Measurements from ENCODE around the gene CFAP410. TPM values are rescaled to one million over a fixed set of nuclear protein-coding genes. Genes with fewer than 3 reads are reported as not detected.
"Not testable (repeated sequence)": the region's sequence is repeated elsewhere in the genome, so short reads cannot be mapped to it uniquely, and the experiment has no call there.

CFAP410 gene
- total RNA-seq, 1 experiment from 2014 or later: 33.4 TPM

DNA sequence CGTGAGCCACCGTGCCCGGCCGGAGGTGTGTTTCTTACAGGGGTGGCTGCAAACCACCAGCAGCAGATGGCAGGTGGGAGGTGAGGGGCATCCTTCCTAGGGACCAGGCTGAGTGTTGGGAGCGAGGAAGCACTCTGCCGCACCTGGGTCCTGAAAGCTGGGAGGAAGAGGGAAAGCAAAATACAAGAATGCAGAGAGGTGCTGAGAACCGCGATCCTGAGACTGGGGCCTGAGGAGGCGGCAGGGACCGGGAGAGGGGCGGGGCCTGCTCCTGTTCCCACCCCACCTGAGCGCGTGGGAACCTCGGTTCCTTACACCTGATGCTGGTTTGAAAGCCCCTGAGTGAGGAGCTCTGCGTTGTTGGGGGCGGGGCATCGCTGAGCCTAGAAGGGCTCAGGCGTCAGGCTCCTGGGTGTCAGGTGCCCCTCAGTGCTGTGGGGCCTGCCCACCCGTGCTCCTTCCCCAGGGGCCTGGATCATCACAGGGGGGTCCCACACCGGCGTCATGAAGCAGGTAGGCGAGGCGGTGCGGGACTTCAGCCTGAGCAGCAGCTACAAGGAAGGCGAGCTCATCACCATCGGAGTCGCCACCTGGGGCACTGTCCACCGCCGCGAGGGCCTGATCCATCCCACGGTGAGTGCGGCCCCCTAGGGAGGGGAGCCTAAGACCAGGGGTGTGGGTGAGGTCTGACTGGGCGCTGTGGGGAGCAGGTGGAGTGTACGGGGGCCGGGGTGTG lies 29.7 kb upstream of the CFAP410 start:
- DNase-seq (ENCODE audit: low read depth): no peak

DNA sequence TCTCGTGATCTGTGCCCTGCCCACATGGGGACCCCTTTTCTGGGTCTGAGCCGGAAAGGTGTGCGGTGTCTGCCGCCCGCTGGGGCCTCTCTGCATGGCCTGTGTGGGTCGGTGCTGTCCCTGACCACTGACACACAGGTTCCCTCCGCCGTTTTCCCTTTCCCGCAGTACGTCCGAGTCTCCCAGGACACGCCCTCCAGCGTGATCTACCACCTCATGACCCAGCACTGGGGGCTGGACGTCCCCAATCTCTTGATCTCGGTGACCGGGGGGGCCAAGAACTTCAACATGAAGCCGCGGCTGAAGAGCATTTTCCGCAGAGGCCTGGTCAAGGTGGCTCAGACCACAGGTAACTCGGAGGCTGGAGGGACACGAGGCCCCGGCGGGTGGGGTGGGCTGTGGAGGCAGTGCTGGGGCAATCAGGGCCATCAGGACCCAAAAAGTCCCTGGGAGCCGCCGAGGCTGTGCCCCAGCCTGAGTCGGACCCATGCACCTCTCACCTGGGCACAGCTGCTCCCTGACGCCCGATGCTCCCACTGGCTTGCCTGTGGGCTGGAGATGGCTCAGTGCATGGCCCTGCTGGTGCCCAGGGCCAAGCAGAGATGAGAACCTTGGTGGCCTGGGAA lies 27.5 kb upstream of the CFAP410 start:
- no peak for DNase-seq (ENCODE audit: low read depth)

DNA sequence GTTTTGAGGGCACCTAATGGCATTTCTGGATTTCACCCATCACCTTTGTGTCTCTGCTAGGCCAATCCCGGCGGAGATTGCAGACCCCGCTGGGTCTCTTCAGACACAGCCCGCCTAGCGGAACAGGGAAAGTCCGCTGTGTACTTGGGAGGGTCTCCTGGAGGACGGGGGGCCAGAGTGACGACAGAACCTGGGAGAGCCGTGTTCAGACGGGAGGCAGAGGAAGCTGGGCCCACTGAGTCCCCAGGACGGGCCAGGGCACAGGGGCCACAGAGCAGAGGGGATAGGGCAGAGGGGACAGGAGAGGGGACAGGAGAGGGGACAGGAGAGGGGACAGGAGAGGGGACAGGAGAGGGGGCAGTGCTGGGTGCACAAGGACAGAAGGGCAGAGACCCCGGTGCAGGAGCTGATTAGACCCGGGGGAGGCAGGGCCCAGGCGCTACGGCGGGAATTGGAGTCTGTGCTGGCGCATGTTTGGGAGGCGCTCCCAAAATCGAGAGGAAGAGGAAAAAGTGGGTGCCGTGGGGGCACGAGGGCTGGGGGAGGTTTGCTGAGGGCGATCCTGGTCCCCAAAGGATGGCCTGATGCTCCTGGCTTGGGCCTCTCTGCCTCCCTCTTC lies 26.9 kb upstream of the CFAP410 start:
- no peak for DNase-seq (ENCODE audit: low read depth)

- no peak for DNase-seq (ENCODE audit: low read depth)
These were observed 26.2 kb upstream of the CFAP410 start for GRCh38 chr21:44365251-44365966.

GRCh38 chr21:44364151-44365053 lies 25.2 kb upstream of the CFAP410 start:
- no peak for DNase-seq (ENCODE audit: low read depth)

- DNase-seq (ENCODE audit: low read depth): no peak
These were observed 24.1 kb upstream of the CFAP410 start for GRCh38 chr21:44363278-44363677.

DNA sequence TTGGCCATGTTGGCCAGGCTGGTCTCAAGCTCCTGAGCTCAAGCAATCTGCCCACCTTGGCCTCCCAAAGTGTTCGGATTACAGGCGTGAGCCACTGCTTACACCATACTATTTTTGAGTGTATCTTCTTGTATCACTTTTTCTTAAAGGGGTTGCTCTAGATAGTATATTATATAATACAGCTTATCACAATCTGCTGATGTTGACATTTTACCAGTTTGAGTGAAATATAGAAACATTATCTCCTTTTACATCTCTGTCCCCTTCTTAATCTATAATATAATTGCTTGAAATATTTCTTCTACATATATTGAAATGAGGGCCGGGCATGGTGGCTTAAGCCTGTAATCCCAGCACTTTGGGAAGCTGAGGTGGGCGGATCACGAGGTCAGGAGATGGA lies 22.7 kb upstream of the CFAP410 start:
- not testable (repeated sequence) for DNase-seq (ENCODE audit: low read depth)

- no peak for DNase-seq (ENCODE audit: low read depth)
These were observed 21.0 kb upstream of the CFAP410 start for GRCh38 chr21:44360159-44360558.

DNA sequence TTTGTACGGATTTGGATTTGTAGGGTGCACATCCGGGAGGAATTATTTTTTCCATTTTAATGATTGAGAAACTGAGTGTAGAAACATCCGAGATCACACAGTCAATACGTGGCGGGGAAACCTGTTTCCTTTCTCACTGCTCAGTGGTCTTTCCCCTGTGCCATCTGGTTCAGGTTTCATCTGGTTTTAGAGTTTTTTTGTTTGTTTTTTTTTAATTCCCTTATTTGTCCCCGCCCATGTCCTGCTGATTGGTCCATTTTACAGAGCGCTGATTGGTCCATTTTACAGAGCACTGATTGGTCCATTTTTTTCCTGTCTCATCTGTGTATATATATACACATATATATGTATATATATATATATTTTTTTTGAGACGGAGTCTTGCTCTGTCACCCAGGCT lies 20.2 kb upstream of the CFAP410 start:
- DNase-seq (ENCODE audit: low read depth): no peak

- no peak for DNase-seq (ENCODE audit: low read depth)
These were observed 18.1 kb upstream of the CFAP410 start for GRCh38 chr21:44357064-44357837.

GRCh38 chr21:44356636-44357035 lies 17.4 kb upstream of the CFAP410 start:
- peak; percentile 66 for DNase-seq (ENCODE audit: low read depth)

GRCh38 chr21:44356160-44356559 lies 17.0 kb upstream of the CFAP410 start:
- DNase-seq (ENCODE audit: low read depth): no peak

GRCh38 chr21:44354775-44355771 lies 15.9 kb upstream of the CFAP410 start:
- DNase-seq (ENCODE audit: low read depth): no peak

DNA sequence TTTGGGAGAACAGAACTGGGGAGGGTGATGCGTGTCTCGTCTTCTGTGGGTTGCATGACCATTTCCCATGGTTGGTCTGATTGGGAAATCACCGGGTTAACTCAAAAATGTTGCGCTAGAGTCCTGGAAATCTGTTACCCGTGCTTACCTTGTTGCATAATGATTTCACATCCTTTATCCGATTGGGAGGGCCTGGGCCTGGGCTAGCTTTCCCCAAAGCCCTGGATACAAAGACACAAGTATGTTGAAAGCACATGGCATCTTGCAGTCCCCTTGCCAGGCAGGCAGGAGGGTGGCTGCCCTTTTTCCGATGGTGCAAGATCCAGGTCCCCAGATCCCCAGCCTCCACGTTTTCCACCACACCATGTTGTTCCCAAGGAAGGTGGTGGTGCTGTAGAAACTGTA lies 14.8 kb upstream of the CFAP410 start:
- DNase-seq (ENCODE audit: low read depth): no peak

GRCh38 chr21:44353191-44353970 lies 14.2 kb upstream of the CFAP410 start, which contains the start of gene TRPM2:
Gene TRPM2 (plus strand): TSS chr21:44353621. CDS start chr21:44353701, 80 bp downstream.
- DNase-seq (ENCODE audit: low read depth): no peak

- no peak for DNase-seq (ENCODE audit: low read depth)
These were observed 13.2 kb upstream of the CFAP410 start for GRCh38 chr21:44352253-44352860.

- no peak for DNase-seq (ENCODE audit: low read depth)
These were observed 12.5 kb upstream of the CFAP410 start for GRCh38 chr21:44351535-44352252.

All from M059J (cell line).